Measurements from ENCODE around the gene SLC15A4. TPM values are rescaled to one million over a fixed set of nuclear protein-coding genes. Genes with fewer than 3 reads are reported as not detected.

The SLC15A4 gene
- total and polyA plus RNA-seq, 10 donors: 19.0 to 92.4 (median 43.5) TPM

DNA sequence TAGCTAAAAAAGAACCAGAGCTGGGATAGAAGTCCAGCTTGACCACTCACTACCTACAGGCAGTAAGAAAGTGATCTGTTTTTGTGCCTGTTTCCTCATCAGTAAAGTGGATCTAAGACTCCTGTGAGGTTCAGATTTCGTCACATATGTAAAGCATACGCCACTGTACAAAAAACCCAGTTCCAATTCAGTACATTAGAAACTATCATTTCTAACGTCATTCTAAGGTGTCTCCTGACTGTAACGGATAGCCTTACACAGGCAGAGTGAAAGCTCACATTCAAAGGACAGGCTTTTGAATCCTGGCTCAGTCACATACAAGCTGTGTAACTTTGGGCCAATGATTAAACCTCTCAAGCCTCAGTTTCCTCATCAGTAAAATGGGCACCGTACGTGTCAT is 3.5 kb downstream of the SLC15A4 start:
- Histone ChIP-seq H3K27me3 (replicated peaks in 1 of 7) (no peaks in the 10 kb centered on the region), H3K4me3 (peak overlapping the region in 1 of 8 donors; percentile 97), H3K27ac (peak overlapping the region; percentile 23 to 98 (median 93)), H3K4me1 (peaks cover 56 to 92% (median 88%) of the 10 kb centered on the region in 6 donors), H3K36me3 (peaks cover 0 to 24% (median 0%) of the 10 kb centered on the region in 6 donors), H3K9me3 (no peaks in the 10 kb centered on the region)
- intact Hi-C loops (cut with DNase I; ENCODE audit: low total_unique reads): no loop called here
- TF ChIP-seq, protein P1, sequence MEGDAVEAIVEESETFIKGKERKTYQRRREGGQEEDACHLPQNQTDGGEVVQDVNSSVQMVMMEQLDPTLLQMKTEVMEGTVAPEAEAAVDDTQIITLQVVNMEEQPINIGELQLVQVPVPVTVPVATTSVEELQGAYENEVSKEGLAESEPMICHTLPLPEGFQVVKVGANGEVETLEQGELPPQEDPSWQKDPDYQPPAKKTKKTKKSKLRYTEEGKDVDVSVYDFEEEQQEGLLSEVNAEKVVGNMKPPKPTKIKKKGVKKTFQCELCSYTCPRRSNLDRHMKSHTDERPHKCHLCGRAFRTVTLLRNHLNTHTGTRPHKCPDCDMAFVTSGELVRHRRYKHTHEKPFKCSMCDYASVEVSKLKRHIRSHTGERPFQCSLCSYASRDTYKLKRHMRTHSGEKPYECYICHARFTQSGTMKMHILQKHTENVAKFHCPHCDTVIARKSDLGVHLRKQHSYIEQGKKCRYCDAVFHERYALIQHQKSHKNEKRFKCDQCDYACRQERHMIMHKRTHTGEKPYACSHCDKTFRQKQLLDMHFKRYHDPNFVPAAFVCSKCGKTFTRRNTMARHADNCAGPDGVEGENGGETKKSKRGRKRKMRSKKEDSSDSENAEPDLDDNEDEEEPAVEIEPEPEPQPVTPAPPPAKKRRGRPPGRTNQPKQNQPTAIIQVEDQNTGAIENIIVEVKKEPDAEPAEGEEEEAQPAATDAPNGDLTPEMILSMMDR (IDR thresholded peaks at IDR 0.05 in 8 of 11, conservative IDR thresholded peaks at IDR 0.05 in 3 of 11): no peak
- TF ChIP-seq POLR2A (IDR thresholded peaks at IDR 0.05) (no peak), POLR2AphosphoS5 (IDR thresholded peaks at IDR 0.05) (no peak)
- 73 to 86% (median 82%) methylated on average over 6 of the region's 6 CpGs for WGBS, 5 donors
- DNase-seq: no peak

DNA sequence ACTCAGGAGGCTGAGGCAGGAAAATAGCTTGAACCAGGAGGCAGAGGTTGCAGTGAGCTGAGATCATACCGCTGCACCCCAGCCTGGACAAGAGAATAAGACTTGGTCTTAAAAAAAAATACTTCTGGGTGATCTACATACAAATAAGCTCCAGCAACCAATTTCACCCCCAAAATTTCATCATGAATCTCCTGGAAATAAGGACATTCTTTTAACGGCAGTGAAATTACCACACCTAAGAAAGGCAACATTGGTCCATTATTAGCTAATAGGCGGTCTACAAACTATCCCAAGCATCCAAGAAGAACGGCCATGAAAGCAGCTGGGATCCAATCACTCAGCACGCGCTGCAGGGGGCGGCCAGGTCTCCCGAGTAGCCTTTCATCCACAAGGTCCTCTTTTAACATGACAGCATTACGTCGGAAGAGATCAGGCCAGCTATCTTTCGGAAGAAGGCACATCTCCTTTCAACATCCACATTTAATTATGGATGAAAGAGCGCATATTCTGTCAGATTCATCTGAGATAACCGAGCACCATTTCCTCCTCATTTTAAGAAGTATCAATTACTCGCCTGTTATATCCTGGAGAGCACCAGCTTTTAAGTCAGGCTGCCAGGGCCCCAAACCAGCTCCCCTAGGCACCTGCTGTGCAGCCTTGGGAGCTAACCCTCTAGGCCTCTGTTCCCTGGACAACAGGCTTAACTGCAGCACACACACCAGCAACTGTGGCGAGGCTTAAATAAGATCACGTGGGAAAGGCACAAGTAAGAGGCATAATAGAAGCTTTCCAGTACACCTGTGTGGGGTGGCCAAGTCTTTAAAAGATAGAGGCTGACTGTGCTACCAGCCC is 4.2 kb downstream of the SLC15A4 start:
- WGBS, 5 donors: 69 to 84% (median 81%) methylated on average over 16 of the region's 16 CpGs
- no peaks in the 10 kb centered on the region for H3K9me3 ChIP-seq
- H3K27me3 ChIP-seq (replicated peaks in 1 of 7): no peaks in the 10 kb centered on the region
- intact Hi-C loops (cut with DNase I; ENCODE audit: low total_unique reads): no loop called here
- H3K4me1 ChIP-seq: peaks cover 56 to 94% (median 87%) of the 10 kb centered on the region in 6 donors
- H3K4me3 ChIP-seq: peak overlapping the region in 1 of 8 donors; percentile 97
- TF ChIP-seq, protein P1 (IDR thresholded peaks at IDR 0.05 in 8 of 11, conservative IDR thresholded peaks at IDR 0.05 in 3 of 11): no peak
- TF ChIP-seq POLR2AphosphoS5 (IDR thresholded peaks at IDR 0.05): no peak
- TF ChIP-seq POLR2A (IDR thresholded peaks at IDR 0.05): no peak
- H3K27ac ChIP-seq: peak overlapping the region in 7 of 8 donors; percentile 51 to 98 (median 94)
- peaks cover 0 to 30% (median 3%) of the 10 kb centered on the region in 6 donors for H3K36me3 ChIP-seq
- DNase-seq: no peak

DNA sequence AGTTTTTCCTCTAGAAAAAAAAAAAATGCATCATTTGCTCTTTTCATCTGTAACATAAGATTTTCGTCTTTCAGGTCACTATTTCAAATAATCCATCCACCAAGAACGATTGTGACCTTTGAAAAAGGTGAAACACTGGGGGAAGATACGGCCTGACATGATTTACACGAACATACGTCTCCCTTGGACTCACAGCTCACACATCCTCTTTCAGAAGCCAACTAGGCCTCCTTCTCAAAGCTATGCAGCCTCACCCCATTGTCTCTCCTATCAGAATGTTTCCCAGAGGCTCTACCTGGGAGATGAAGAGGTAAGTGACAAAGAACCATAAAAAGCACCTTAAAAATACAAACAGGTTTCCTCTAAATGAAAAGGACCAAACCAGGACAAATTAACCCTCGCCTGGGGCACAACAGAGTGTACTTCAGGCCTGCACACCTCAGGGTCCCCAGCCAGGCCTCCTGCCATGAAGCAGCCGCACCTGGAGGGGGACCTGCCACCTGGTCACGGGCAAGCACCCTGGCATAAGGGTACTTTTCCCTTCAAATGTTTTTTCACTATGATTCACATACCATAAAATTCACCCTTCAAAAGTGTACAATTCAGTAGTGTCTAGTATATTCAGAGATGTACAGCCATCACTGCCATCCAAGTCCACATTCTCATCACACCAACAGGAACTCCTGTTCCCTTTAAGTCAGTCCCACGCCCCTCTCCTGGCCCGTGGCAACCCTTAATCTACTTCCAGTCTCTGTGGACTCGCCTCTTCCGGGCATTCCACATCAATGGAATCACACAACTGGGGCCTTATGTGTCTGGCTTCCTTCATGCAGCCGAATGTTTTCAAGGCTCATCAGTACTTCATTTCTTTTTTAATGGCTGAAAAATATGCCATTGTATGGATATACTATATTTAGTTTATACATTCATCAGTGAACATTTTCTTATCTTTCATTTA is 5.4 kb downstream of the SLC15A4 start:
- no peaks in the 10 kb centered on the region for H3K27me3 ChIP-seq (replicated peaks in 1 of 7)
- H3K9me3 ChIP-seq: no peaks in the 10 kb centered on the region
- no peak for DNase-seq
- intact Hi-C loops (cut with DNase I; ENCODE audit: low total_unique reads): no loop called here
- peak overlapping the region in 7 of 8 donors; percentile 78 to 98 (median 94) for H3K27ac ChIP-seq
- WGBS, 5 donors: 61 to 69% (median 64%) methylated on average over 13 of the region's 13 CpGs
- peak overlapping the region in 1 of 8 donors; percentile 97 for H3K4me3 ChIP-seq
- H3K4me1 ChIP-seq: peaks cover 56 to 100% (median 84%) of the 10 kb centered on the region in 6 donors
- TF ChIP-seq POLR2AphosphoS5 (IDR thresholded peaks at IDR 0.05): peak in 1 of 3 donors; percentile 39
- no peak for TF ChIP-seq POLR2A (IDR thresholded peaks at IDR 0.05)
- H3K36me3 ChIP-seq: peaks cover 0 to 41% (median 13%) of the 10 kb centered on the region in 6 donors

All from spleen (tissue), 11 donors.